ENCODE measurements around the gene MAGI3. TPM values are rescaled to one million over a fixed set of nuclear protein-coding genes. Genes with fewer than 3 reads are reported as not detected.

MAGI3 gene
- total and polyA plus RNA-seq, 3 donors from 2014 or later = 15.8 to 18.9 (median 18.8) TPM

GRCh38 chr1:113686891-113687618 is 296.7 kb downstream of the MAGI3 start:
- Histone ChIP-seq H3K27me3 (no peaks in the 10 kb centered on the region), H3K4me3 (no peak overlapping the region), H3K4me1 (peaks cover 9% of the 10 kb centered on the region), H3K9me3 (no peaks in the 10 kb centered on the region), H3K27ac (no peak overlapping the region), H3K36me3 (ENCODE audit: low read depth, missing control alignments) (no peaks in the 10 kb centered on the region)
- TF ChIP-seq CTCF (IDR thresholded peaks at IDR 0.05) = no peak
- no peak for TF ChIP-seq POLR2A (IDR thresholded peaks at IDR 0.05)
- intact Hi-C loops (cut with DNase I; ENCODE audit: low total_unique reads) = no loop called here
- WGBS, 2 donors = 59 to 71% methylated on average over 3 of the region's 3 CpGs
- DNase-seq = no peak

GRCh38 chr1:113691184-113691583 is 300.9 kb downstream of the MAGI3 start:
- Histone ChIP-seq H3K27ac (no peak overlapping the region), H3K4me3 (no peak overlapping the region), H3K4me1 (no peaks in the 10 kb centered on the region), H3K9me3 (no peaks in the 10 kb centered on the region), H3K27me3 (no peaks in the 10 kb centered on the region), H3K36me3 (ENCODE audit: low read depth, missing control alignments) (no peaks in the 10 kb centered on the region)
- intact Hi-C loops (cut with DNase I; ENCODE audit: low total_unique reads) = no loop called here
- WGBS, 2 donors = 79 to 90% methylated on average over 2 of the region's 2 CpGs
- TF ChIP-seq CTCF (IDR thresholded peaks at IDR 0.05) (no peak), POLR2A (IDR thresholded peaks at IDR 0.05) (no peak)
- DNase-seq = no peak

GRCh38 chr1:113692342-113692741 is 302.0 kb downstream of the MAGI3 start:
- TF ChIP-seq CTCF (IDR thresholded peaks at IDR 0.05) (no peak), POLR2A (IDR thresholded peaks at IDR 0.05) (no peak)
- Histone ChIP-seq H3K36me3 (ENCODE audit: low read depth, missing control alignments) (no peaks in the 10 kb centered on the region), H3K9me3 (no peaks in the 10 kb centered on the region), H3K27me3 (no peaks in the 10 kb centered on the region), H3K4me1 (no peaks in the 10 kb centered on the region), H3K4me3 (no peak overlapping the region), H3K27ac (no peak overlapping the region)
- intact Hi-C loops (cut with DNase I; ENCODE audit: low total_unique reads) = no loop called here
- 42 to 88% methylated on average over 2 of the region's 2 CpGs for WGBS, 2 donors
- DNase-seq = no peak

- Histone ChIP-seq H3K9me3 (no peaks in the 10 kb centered on the region), H3K27me3 (no peaks in the 10 kb centered on the region), H3K4me3 (no peak overlapping the region), H3K4me1 (no peaks in the 10 kb centered on the region), H3K36me3 (ENCODE audit: low read depth, missing control alignments) (no peaks in the 10 kb centered on the region), H3K27ac (no peak overlapping the region)
- intact Hi-C loops (cut with DNase I; ENCODE audit: low total_unique reads) = no loop called here
- no peak for DNase-seq
- TF ChIP-seq POLR2A (IDR thresholded peaks at IDR 0.05) (no peak), CTCF (IDR thresholded peaks at IDR 0.05) (no peak)
- WGBS, 2 donors = 95% methylated on average over 4 of the region's 4 CpGs
These were observed 302.6 kb downstream of the MAGI3 start for GRCh38 chr1:113692824-113693431.

GRCh38 chr1:113694910-113695309 is 304.6 kb downstream of the MAGI3 start:
- no peaks in the 10 kb centered on the region for H3K36me3 ChIP-seq (ENCODE audit: low read depth, missing control alignments)

More at GRCh38 chr1:113694910-113695309, 304.6 kb downstream of the MAGI3 start:
- H3K27me3 ChIP-seq = no peaks in the 10 kb centered on the region
- no peak for TF ChIP-seq CTCF (IDR thresholded peaks at IDR 0.05)
- TF ChIP-seq POLR2A (IDR thresholded peaks at IDR 0.05) = no peak
- no peak overlapping the region for H3K27ac ChIP-seq
- DNase-seq = no peak
- no peaks in the 10 kb centered on the region for H3K4me1 ChIP-seq
- H3K9me3 ChIP-seq = no peaks in the 10 kb centered on the region
- intact Hi-C loops (cut with DNase I; ENCODE audit: low total_unique reads) = no loop called here
- H3K4me3 ChIP-seq = no peak overlapping the region
